ENCODE data around the gene HOXA13.

The HOXA13 gene

DNA sequence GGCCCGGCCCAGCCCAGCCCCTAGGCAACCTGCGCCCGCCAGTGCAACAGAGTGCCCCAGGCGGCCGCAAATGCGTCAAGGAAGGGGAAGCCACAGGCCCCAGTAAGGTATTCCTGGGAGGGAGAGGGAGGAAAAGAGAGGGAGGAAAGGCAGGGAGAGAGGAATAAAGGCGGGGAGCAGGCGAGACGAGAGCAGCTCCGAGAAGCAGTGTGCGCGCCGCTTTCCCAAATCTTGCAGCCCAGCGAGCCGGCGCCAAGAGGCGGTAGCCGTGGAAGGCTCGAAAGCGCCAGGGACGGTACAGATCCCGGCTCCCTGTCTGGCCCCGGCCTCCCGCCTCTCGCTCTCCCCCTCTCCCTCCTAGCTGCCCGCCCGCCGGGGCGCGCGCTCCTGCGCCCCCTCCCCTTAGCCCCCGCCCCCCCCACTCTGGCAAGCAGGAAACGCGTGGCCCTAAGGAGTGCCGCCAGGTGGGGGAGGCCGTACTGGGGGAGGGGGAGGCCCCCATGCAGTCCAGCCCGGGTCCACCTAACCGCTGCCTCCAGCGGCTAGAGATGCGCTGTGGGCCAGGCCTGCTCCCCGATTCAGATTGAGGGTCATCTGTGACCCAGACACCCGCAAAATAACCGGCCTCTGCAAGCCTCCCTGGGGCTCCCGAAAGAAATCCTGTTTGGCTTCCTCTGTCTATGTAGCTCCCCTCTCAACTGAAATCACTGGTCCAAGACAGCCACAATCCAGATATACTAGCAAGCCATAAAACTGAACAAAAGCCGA lies 30.0 kb downstream of the HOXA13 start:
- no peak for ATAC-seq

DNA sequence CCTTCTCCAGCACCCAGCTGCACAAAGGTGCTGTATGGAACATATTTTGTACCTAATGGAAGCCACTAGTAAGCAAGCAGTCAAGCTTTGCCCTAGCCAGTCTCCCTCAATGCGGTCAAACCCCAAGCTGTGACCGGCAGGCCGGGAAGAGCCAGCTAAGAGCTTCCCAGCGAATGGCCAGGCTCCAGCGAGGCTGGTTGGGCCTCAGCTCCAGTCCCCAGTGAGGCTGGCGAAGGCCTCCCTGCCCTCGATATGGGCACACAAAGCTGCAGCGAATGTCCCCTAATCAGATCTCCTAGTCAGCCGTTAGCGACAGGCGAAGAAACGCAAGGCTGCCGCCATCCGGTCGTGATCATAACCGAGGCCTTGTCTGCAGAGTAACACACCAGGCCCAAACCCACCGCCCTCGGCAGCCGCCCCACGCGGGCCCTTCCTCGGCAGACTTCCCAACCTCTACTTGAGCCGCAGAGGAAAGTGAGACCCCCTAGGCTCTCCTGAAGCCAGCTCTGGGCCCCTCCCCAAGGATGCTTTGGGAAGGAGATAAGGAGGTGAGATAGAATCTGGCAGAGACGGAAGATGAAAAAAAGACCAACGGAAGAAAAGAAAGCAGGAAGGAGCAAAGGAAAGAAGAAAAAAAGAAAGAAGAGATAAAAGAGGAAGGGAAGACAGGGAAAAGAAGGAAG lies 31.5 kb downstream of the HOXA13 start:
- ATAC-seq: no peak

DNA sequence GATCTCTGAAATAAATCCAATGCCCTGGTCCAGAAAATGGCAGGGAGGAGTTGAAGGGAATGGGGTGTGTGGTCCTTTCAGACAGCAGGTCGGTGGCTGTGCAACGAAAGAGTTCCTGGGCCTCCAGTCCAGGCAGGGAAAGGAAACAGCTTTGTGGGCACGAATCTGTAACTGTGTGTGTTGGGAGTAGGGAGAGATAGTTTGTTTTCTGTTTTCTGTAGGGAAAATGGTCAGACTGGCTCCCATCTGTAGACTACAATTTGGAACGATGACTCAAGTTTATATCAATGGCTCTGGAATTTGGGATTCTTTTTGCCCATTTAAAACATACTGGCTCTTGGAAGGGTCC lies 32.0 kb downstream of the HOXA13 start:
- no peak for ATAC-seq

DNA sequence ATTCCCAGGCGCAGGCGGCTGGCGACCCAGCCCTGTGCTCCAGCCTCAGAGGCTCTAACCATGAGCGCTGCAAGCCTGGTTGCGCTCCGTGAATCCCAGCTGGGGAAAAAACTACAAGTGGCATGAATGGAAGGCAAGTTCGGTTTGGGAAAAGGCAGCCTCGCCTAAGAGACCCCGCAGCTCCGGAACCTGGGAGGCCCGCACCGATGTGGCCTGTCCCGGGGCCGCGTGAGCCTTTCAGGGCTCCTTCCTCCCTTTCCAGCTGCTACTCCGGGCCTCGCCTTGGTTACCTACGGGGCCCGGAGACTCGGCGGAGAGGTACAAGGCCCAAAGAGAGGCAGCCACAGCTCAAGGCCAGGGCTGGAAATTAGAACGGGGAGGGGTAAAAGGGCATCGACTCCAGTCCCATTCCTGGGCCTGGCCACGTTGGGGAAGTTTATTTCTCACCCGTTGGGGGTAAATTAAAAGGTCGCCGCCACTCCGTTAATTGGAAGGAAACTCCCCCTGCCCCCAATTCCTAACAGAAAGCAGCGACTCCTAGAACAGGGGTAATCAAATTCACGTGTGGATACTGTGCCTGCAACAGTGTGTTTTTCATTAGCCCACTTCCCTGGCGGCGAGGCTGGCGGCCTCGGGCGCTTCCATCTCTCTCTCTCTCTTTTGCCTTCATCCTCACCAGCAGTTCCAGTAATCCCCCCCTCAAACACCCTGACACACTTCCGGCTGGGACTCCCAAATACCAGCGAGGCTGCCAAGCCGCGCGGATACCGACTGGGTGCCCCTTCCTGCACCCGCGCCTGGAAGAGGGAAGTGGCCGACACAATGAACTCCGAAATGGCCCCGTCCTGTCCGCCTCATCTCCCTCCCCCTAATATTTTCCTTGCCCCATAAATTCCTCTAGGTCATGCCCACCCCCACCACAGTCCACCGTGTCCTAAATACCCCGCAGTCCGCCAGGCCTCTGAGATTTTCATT lies 33.1 kb downstream of the HOXA13 start:
- no peak for ATAC-seq

DNA sequence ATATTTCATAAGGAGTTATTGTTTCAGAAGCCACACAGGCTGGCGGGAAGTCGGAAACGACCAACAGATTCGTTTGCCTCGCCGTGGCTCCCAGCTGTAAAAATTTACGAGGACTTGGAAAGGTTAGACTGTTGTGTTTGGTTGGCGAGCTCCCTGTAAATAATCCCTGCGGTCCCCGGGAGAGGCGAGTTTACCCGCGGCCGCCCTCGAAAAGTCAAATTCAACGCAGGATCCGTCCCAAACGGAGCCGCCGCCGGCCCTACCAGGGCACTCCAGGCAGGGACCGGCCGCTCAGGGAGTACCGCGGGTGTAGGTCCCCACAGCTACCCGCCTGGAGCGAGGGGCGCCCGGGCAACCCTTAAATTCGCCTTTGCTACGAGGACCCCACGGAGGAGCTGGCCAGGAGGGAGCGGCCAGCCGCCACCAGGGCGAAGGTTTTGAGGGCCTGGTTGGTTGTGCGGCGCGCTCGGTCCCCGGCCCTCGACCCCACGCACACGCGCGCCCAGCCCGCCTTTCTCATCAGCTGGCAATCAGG lies 33.8 kb downstream of the HOXA13 start:
- no peak for ATAC-seq

DNA sequence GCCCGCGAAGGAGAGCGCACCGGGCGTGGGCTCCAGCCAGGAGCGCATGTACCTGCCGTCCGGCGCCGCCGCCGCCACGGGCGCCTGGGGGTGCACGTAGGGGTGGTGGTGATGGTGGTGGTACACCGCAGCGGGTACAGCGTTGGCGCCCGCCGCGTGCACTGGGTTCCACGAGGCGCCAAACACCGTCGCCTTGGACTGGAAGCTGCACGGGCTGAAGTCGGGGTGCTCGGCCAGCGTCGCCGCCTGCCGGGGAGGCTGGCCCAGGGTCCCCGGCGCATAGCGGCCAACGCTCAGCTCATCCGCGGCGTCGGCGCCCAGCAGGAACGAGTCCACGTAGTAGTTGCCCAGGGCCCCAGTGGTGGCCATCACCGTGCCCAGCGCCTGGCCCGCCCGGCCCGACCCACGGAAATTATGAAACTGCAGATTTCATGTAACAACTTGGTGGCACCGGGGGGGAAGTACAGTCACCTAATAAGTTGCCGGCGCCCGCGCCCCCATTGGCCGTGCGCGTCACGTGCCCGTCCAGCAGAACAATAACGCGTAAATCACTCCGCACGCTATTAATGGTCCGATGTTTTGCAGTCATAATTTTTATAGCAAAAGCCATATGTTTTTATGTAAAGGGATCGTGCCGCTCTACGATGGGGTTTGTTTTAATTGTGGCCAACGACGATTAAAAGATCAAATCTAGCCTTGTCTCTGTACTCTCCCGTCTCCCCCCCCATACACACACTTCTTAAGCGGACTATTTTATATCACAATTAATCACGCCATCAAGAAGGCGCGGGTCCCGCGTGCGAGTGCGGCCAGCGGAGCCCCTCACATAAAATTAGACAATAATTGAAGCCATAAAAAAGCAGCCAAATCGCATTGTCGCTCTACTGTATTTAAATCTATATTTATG lies 34.5 kb downstream of the HOXA13 start, which contains the start of gene HOXA9:
Gene HOXA9 (minus strand): TSS at position 449 of the 907 bp plus-strand sequence. CDS start 80 bp downstream, at position 369.
- no peak for ATAC-seq

DNA sequence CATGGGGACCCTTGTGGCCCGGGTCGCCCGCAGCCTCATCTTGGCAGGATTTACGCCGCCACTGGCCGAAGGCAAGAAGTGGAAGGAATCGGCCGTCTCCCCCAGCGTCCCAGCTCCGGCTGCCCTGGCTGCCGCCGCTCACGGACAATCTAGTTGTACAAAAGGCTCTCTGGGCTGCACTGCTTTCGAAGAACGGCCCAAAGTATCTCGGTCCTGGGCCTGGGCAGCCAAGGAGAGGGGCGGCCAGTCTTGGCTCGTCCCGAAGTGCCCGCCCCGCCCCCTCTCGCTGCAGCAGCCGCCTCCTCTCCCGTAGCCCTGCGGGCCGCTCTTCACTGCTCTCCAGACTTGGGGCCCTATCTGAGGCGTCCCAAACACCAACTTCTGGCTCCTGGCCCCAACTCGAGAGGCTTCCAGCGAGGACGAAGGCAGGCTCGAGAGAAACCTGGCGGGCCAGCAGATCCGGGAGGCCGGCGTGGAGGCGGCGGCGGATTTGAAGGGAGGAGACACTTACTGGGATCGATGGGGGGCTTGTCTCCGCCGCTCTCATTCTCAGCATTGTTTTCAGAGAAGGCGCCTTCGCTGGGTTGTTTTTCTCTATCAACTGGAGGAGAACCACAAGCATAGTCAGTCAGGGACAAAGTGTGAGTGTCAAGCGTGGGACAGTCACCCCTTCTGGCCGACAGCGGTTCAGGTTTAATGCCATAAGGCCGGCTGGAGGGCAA lies 35.4 kb downstream of the HOXA13 start:
- ATAC-seq: no peak

DNA sequence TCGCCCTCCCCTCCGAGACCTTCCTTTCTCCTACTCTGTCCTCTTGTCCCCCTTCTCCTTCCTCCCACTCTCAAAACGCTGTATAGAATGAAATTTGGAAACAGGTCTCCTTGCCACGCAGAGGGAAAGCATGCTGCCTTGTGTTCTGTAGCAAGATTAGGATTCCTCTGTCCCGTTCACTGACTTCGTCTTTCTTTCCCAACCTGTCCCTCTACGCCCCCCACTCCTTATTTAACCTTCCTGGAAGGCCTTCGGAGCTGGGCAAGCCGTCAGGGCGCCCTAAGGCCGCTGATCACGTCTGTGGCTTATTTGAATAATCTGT lies 35.9 kb downstream of the HOXA13 start:
- ATAC-seq: no peak

DNA sequence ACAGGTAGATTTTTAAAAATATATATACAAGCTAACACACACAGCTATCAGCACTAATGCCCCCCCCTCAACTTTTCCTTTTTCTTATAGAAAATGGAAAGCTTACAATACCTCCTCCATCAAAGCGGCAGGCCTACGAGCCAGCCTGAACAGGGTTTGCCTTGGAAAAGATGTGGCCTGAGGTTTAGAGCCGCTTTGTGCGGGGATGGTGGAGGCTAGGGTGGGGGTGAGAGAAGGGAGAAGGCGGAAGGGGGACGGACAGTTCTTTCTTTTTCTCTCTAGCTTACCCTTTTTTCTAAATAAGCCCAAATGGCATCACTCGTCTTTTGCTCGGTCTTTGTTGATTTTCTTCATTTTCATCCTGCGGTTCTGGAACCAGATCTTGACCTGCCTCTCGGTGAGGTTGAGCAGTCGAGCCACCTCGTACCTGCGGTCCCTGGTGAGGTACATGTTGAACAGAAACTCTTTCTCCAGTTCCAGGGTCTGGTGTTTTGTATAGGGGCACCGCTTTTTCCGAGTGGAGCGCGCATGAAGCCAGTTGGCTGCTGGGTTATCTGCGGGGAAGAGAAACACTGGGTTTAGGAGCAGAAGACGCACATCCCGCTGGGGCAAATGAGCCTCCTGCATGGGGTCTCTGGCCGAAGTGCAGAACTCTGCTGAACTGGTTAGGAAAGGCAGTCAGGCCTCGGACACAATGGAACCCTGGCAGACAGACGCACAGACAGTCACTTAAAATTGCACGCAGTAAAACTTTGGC lies 36.4 kb downstream of the HOXA13 start:
- no peak for ATAC-seq

DNA sequence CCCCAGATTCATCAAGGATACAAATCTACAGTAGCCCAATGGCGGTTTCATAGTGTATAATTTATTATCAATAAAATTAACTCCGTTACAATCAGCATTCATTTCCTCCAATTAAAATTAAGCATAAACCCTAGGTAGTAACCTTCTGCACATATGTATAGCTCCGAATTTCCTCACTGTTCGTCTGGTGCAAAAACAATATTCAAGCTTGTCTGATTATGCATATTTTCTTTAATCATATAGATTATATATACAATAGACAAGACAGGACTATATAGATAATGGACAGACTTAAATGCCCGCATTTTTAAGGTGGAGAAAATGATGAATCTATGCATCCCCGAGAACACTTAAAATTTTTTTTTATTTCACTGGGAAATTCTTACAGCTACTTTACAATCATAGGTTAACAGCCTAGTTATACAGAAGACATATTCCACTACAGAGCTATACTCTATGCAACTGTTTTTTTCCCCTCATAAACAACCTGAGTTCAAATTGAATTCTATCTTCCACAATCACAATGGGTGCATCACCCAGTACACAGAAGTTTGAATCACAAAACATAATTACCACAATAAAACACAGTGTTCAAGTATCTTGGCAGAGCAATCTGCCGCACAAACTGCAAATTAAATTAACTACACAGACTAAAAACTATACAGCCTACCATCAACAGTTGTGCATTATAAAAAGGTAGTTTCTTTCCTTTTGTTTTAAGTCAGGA lies 37.2 kb downstream of the HOXA13 start:
- no peak for ATAC-seq

DNA sequence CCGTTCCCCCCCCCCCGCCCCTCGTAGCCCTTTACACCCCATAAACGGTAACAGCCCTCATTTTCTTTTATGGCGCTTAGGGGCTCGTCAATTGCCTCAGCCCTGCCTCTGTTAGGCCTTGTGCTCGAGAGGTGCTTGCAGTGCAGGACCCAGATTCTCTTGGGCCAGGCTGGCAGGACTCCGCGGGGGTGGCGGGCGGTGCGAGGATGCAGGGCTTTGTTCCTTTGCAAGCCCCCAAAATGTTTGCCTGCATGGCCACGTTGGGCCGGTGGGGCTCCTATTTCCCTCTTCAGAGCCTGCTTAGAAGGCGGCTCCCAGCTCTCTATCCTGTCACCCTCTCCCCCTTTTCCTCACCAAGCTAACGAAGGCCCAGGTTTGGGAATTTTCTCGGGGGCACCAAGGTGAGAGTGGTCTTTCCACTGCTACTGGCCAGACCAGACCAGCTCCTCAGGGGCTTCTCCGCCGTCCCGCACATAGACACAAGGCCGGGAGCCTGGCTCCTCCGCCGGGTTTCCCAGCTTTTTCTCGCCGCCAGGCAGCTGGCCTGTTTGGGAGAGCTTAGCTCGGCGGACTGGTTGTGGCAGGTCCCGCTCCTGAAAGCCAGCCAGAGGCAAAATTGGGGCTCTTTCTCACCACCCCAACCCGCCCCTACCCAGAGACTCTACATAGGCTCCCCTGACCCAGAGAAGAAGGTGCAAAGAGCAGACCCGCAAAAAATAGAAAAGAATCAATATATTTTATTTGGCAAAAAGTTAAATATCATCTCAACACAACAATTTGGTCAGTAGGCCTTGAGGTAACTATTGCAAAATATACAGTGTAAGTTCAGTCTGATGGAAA lies 38.0 kb downstream of the HOXA13 start:
- no peak for ATAC-seq

DNA sequence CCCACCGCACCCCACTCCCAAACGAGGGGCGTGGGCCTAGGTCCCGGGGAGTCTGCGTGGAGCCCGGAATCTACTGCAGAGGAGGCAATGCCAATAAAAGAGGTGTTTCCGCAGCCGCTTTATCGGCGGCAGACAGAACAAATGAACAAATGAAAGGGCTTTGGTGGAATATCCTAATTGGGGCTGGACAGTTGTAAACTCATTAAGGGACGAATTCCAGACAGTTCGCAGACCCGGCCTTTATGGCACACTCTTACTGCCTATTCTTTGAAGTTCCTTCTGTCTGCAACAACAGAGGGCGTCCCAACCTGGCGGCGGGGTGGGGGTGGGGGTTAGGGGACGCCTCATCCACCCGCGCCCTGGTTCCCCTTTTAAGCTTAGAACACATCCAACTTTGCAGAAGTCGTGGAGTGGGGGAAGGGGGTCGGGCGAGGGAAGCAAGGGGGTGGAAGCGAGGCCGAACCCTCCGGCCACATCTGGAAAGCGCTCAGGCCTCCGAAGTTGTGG lies 38.6 kb downstream of the HOXA13 start:
- ATAC-seq: no peak

DNA sequence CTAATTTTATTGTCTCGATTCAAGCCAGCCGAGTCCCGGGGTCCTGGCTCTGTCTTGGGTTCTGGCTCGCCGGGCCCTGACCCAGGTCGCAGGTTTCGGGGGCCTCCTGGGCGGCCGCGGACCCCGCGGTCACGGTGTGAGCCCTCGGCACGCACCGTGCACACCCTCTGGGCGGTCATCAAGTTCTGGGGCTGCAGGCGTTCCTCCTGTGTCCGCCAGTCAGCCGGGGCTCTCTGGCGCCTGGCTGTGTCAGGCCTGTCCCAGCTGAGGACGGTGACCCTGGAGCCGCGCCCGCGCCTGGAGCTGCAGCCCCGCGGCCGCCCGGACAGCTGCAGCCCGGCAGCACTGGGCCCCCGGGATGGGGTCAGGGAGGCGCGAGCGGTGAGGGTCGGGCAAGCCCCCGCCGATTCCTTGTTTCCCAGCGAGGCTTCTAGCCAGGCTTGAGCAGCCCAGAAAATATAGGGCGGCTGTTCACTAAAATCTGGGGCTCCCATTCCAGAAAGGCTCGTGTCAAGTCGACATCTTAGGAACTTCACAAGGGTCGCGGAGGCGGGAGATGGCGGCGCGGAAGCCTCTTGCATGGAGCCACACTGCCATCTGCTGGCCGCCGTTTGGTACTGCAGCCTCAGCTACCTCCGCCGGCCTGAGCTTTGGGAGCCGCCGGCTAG lies 39.2 kb downstream of the HOXA13 start:
- peak; percentile 63 to 68 for ATAC-seq

DNA sequence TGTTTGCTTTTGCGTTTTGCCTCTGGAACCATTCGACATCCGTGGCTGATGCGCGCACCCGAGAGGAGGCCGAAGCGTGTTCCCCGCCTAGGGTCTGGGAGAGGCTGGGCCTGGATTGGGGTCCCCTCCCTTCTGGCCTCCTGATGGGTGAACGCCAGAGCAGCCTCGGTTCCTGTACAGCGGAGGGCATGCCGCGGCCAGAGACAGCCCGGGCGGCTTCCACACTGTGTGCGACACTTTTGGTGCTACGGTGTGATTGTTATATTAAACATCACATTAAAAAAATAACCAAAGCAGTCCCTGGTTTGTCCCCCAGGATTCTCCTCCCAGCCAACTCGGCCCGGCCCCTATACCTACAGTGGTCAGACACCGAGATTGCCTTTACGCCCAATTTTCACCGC lies 39.7 kb downstream of the HOXA13 start:
- ATAC-seq: peak in 1 of 2 donors; percentile 37

DNA sequence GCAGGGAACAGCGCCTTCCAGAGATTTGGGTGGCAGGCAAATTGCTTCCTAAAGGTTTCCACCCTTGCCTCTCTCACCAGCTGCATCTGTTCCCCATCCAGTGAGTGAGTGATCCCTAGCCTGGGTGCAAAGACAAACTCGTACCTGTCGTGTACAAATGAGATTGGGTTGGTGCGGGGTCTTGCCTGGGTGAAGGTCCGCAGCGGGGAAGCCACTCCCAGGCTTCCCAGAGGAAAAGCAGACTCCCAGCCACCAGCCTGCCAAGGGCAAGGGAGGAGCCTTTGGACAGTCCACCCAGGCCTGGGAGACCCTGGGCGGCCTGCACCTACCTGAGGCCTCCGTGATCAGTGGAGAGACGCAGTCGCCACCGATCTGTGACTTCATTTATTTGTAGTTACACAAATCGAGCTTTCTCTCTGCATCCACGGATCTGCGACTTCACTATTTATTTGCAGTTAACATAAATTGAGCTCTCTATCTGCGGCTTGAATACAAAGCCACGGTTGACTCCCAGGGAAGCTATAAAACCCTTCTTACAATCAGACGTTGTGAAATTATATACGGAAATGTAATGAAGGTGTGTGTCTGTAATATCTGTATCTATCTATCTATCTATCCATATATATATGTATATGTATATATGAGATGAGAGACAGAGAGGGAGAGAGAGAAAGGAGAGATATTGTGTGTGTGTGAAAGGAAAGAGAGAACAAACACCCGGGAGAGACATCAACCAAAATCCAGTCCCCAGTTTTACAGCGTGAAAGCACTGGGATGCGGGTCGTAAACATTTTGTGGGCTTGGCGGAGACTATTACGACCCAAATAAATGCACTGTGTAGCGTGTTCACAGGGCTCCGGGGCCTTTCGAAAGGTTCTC lies 40.4 kb downstream of the HOXA13 start:
- ATAC-seq: no peak

DNA sequence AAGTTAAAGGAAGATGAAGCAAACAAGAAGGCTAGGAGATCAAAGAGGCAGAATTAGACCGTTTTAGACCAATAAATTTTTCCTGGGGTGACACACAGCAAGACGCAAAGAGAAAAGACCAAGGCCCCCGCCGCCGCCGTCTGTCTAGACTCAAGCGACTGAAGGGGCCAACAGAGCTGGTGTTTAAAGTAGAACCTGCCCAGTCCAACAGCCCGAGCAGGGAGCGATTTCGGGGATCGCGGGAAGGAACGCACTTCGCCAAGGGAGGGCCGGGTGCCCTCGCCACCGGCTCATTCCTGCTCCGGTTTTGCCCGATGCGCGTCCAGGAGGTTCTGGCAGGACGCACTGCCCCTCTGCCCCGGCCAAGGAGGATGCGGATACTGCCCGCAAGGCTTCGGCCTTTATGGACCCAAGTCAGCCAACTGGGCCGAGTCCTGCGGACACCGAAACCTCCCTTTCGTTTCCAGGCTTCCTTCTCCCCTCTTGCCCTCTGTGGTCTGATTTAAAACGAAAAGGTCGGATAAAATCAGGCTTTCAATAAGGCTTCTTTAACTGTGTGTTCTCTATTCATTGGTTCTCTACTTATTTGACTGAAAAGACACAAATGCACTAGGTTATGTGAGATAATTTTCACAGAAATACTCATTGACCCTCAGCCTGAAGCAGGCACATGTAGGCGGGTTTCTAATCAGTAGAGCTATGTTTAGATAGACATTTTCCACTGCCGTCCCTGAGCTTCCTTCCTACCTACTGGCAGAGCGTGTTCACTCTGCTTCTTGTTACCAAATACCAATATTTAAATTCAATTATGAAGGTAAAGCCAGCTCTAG lies 41.2 kb downstream of the HOXA13 start:
- ATAC-seq: no peak
